ENCODE results near the gene WDR81.

DNA sequence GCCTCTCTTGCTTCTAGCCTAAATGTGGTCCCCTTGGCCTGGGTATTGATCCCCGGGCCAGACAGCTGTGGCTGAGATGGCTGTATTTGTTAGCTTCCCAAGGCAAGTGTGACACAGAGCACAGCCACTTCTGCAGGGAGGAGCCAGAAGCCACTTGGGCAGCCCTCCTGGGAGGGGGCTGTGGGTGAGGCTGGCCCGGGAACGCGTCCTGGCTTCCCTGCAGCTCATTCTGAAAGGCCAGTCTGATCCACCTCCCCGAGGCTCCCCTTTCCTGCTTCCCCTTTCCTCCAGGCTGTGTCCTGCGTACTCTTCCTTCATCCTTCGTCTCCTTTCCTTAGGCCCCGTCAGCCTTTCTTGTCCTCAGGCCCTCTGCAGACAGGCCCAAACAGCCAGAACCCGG is 26.1 kb downstream of the WDR81 start:
- TF ChIP-seq RFX5 (IDR thresholded peaks at IDR 0.05; ENCODE audit: low read depth, low read length) (no peak), POLR2AphosphoS2 (IDR thresholded peaks at IDR 0.05; ENCODE audit: low read depth, low read length) (no peak), SREBF1 (IDR thresholded peaks at IDR 0.05; ENCODE audit: low read length) (no peak), POLR2A (IDR thresholded peaks at IDR 0.05; ENCODE audit: low read depth, low read length) (no peak), EZH2 (IDR thresholded peaks at IDR 0.05; ENCODE audit: borderline replicate concordance, control insufficient read depth, low read depth, low read length) (no peak), TBL1XR1 (IDR thresholded peaks at IDR 0.05; ENCODE audit: low read depth, low read length) (no peak)
- TF ChIP-seq, protein P1, sequence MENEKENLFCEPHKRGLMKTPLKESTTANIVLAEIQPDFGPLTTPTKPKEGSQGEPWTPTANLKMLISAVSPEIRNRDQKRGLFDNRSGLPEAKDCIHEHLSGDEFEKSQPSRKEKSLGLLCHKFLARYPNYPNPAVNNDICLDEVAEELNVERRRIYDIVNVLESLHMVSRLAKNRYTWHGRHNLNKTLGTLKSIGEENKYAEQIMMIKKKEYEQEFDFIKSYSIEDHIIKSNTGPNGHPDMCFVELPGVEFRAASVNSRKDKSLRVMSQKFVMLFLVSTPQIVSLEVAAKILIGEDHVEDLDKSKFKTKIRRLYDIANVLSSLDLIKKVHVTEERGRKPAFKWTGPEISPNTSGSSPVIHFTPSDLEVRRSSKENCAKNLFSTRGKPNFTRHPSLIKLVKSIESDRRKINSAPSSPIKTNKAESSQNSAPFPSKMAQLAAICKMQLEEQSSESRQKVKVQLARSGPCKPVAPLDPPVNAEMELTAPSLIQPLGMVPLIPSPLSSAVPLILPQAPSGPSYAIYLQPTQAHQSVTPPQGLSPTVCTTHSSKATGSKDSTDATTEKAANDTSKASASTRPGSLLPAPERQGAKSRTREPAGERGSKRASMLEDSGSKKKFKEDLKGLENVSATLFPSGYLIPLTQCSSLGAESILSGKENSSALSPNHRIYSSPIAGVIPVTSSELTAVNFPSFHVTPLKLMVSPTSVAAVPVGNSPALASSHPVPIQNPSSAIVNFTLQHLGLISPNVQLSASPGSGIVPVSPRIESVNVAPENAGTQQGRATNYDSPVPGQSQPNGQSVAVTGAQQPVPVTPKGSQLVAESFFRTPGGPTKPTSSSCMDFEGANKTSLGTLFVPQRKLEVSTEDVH (IDR thresholded peaks at IDR 0.05; ENCODE audit: low read depth, partially characterized antibody) = no peak
- TF ChIP-seq, protein P2, sequence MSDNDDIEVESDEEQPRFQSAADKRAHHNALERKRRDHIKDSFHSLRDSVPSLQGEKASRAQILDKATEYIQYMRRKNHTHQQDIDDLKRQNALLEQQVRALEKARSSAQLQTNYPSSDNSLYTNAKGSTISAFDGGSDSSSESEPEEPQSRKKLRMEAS (IDR thresholded peaks at IDR 0.05; ENCODE audit: low read depth, low read length) = no peak
- TF ChIP-seq, protein P3, sequence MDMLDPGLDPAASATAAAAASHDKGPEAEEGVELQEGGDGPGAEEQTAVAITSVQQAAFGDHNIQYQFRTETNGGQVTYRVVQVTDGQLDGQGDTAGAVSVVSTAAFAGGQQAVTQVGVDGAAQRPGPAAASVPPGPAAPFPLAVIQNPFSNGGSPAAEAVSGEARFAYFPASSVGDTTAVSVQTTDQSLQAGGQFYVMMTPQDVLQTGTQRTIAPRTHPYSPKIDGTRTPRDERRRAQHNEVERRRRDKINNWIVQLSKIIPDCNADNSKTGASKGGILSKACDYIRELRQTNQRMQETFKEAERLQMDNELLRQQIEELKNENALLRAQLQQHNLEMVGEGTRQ (IDR thresholded peaks at IDR 0.05; ENCODE audit: borderline replicate concordance, low read depth, low read length) = no peak

Measured in GM12878 (cell line).